Trophoblast cell (in vitro differentiated cells and primary cell): Measurements from ENCODE around the gene GSTA3.
"Not testable (repeated sequence)": the region's sequence is repeated elsewhere in the genome, so short reads cannot be mapped to it uniquely, and the experiment has no call there.

Experiments
- DNase-seq, 2 donors: peaks; one replicate each; pipeline ENCODE4 v3.0.0-alpha.2; 2016
- H2AFZ ChIP-seq: 2 replicates; pipeline ENCODE4 v1.6.1; 2013; ENCODE audit warnings: low read length, moderate library complexity, mild to moderate bottlenecking; ENCODE audit not compliant: insufficient read depth, poor library complexity
- H2AK5ac ChIP-seq: 2 replicates; pipeline ENCODE4 v1.6.1; 2013; ENCODE audit warnings: mild to moderate bottlenecking, low read length
- H2BK120ac ChIP-seq: 2 replicates; pipeline ENCODE4 v1.6.1; 2013; ENCODE audit warnings: low read length, mild to moderate bottlenecking, moderate library complexity; ENCODE audit not compliant: insufficient read depth, poor library complexity
- H2BK12ac ChIP-seq: 2 replicates; pipeline ENCODE4 v1.6.1; 2013; ENCODE audit warnings: mild to moderate bottlenecking, low read length, moderate library complexity
- H2BK5ac ChIP-seq: 2 replicates; pipeline ENCODE4 v1.6.1; 2013; ENCODE audit warnings: low read length, low read depth, moderate library complexity, mild to moderate bottlenecking; ENCODE audit not compliant: poor library complexity
- H3K14ac ChIP-seq: 2 replicates; pipeline ENCODE4 v1.6.1; 2013; ENCODE audit warnings: mild to moderate bottlenecking, low read length
- H3K18ac ChIP-seq: 2 replicates; pipeline ENCODE4 v1.6.1; 2013; ENCODE audit warnings: mild to moderate bottlenecking, low read length
- H3K23ac ChIP-seq: 2 replicates; pipeline ENCODE4 v1.6.1; 2013; ENCODE audit warnings: low read length
- H3K27ac ChIP-seq: 2 replicates; pipeline ENCODE4 v1.5.1; 2013; ENCODE audit warnings: low read depth, mild to moderate bottlenecking, inconsistent platforms, low read length, moderate library complexity
- H3K27me3 ChIP-seq: 2 replicates; pipeline ENCODE4 v1.6.1; 2013; ENCODE audit warnings: inconsistent platforms, mild to moderate bottlenecking, low read length, moderate library complexity; ENCODE audit not compliant: insufficient read depth
- H3K36me3 ChIP-seq, 2 experiments: 1 replicate in 1 of 2; 2 replicates in 1 of 2; pipeline ENCODE4 v1.6.1; 2013; ENCODE audit warnings: low read length in 2 of 2, mild to moderate bottlenecking in 2 of 2, moderate library complexity in 1 of 2; ENCODE audit not compliant: insufficient read depth in 2 of 2, control insufficient read depth in 1 of 2
- H3K4ac ChIP-seq: 2 replicates; pipeline ENCODE4 v1.6.1; 2013; ENCODE audit warnings: low read depth, mild to moderate bottlenecking, low read length, moderate library complexity
- H3K4me1 ChIP-seq, 2 experiments: 1 replicate in 1 of 2; 2 replicates in 1 of 2; pipeline ENCODE4 v1.6.1; 2013; ENCODE audit warnings: low read length in 2 of 2, mild to moderate bottlenecking in 2 of 2, moderate library complexity in 1 of 2; ENCODE audit not compliant: insufficient read depth in 2 of 2, control insufficient read depth in 1 of 2
- H3K4me2 ChIP-seq: 2 replicates; pipeline ENCODE4 v1.6.1; 2013; ENCODE audit warnings: inconsistent platforms, mild to moderate bottlenecking, low read length, moderate library complexity
- H3K4me3 ChIP-seq: 2 replicates; pipeline ENCODE4 v1.5.1; 2013; ENCODE audit warnings: mild to moderate bottlenecking, low read depth, low read length, inconsistent platforms
- H3K79me1 ChIP-seq: one replicate; pipeline ENCODE4 v1.6.1; 2013; ENCODE audit warnings: low read length
- H3K79me2 ChIP-seq: 2 replicates; pipeline ENCODE4 v1.6.1; 2013; ENCODE audit warnings: low read length, mild to moderate bottlenecking; ENCODE audit not compliant: control insufficient read depth, insufficient read depth, poor library complexity
- H3K9ac ChIP-seq: 2 replicates; pipeline ENCODE4 v1.6.1; 2013; ENCODE audit warnings: mild to moderate bottlenecking, low read length
- H3K9me3 ChIP-seq: 2 replicates; pipeline ENCODE4 v1.6.1; 2013; ENCODE audit warnings: low read depth, mild to moderate bottlenecking, control low read depth, inconsistent platforms, low read length; ENCODE audit not compliant: insufficient read depth
- H4K12ac ChIP-seq: 2 replicates; pipeline ENCODE4 v1.6.1; 2013; ENCODE audit warnings: low read depth, mild to moderate bottlenecking, low read length, moderate library complexity
- H4K8ac ChIP-seq: 2 replicates; pipeline ENCODE4 v1.6.1; 2013; ENCODE audit warnings: low read depth, mild to moderate bottlenecking, low read length, moderate library complexity
- H4K91ac ChIP-seq: one replicate; pipeline ENCODE4 v1.6.1; 2013; ENCODE audit warnings: low read depth, mild to moderate bottlenecking, low read length, moderate library complexity
- WGBS: extraction: QIAGEN DNeasy Blood & Tissue Kit; methylation state at CpG from one replicate; pipeline ENCODE4 v1.1.7; 2013; ENCODE audit warnings: missing lambda C conversion rate; ENCODE audit not compliant: insufficient read length, insufficient coverage; ENCODE audit errors: extremely low coverage; 5-methylcytosine and 5-hydroxymethylcytosine counted together

Gene GSTA3

DNA sequence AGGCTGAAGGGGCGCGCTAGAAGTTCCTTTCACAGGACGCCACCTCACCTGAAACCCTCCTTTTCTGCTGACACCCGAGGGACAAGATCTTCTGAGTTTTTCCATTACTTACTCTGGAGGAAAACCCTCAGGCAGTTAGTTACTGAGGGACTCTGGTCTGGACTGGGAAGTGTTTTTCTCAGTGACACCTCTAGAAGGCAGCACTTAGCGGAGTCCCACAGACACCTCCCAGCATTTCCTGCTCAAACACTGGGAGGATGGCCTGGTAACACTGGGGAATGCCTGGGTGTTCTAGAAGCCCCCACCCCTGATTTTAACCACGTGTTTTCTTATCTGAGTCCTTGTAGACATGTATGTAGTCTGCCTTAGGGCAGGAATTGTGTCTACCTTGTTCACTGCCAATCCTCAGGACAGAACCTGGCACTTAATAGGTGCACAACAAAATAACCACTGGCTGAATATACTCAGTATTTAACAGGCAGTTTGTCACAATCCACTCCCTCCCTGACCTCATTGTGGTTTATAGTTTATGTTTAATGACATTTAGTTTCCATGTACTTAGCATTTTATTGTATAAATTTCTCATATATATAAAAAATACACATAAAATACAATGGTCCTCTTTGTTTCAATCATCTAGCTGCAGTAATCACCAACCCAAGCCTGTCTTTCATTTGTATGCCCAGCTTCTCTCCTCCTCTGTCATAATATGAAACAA, 4.8 kb downstream of the GSTA3 start:
- Histone ChIP-seq H3K14ac (peak overlapping the region; percentile 44), H4K91ac (peak overlapping the region; percentile 35), H3K27ac (no peak overlapping the region), H2BK5ac (no peak overlapping the region), H3K4ac (no peak overlapping the region), H2BK120ac (peak overlapping the region; percentile 69), H3K23ac (no peak overlapping the region), H3K4me2 (no peak overlapping the region), H3K9ac (no peak overlapping the region), H3K4me1 (peaks cover 2% of the 10 kb centered on the region in 2 experiments), H4K8ac (peak overlapping the region; percentile 52), H2AFZ (no peak overlapping the region), H2BK12ac (peak overlapping the region; percentile 30), H3K36me3 (no peaks in the 10 kb centered on the region), H2AK5ac (no peak overlapping the region), H3K79me1 (no peaks in the 10 kb centered on the region), H3K4me3 (no peak overlapping the region), H3K79me2 (no peaks in the 10 kb centered on the region), H3K27me3 (no peaks in the 10 kb centered on the region), H4K12ac (no peak overlapping the region), H3K18ac (no peak overlapping the region), H3K9me3 (no peaks in the 10 kb centered on the region)
- peak; percentile 46 to 76 for DNase-seq
- no CpG with 5 or more reads among the region's 6 CpGs for WGBS

DNA sequence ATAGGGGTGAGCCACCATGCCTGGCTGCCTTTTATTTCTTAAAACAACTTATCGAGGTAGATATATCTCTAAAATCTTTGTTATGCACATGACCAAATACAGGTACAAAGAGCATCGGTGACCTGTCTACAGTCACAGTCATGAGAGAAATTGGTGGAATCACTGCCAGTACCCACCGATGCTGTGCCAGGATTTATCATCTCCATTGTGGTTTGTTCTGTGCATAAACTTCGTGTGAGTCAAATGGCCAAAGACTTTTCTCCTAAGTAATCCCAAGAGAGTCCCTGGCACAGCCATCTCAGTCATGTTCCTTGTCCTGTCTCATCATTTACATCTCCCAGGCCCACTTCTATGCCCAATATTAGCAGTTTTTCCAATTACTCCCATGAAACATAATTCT, 9.0 kb downstream of the GSTA3 start:
- no peak overlapping the region for H3K23ac ChIP-seq
- H2AFZ ChIP-seq: no peak overlapping the region
- no peak overlapping the region for H2BK120ac ChIP-seq
- no peak overlapping the region for H3K9ac ChIP-seq
- no peak overlapping the region for H4K91ac ChIP-seq
- H3K4me3 ChIP-seq: no peak overlapping the region
- no peak overlapping the region for H4K8ac ChIP-seq
- no peak overlapping the region for H3K4ac ChIP-seq
- H3K27me3 ChIP-seq: no peaks in the 10 kb centered on the region
- no peak overlapping the region for H4K12ac ChIP-seq
- H2AK5ac ChIP-seq: no peak overlapping the region
- WGBS: no CpG with 5 or more reads among the region's 4 CpGs
- H3K9me3 ChIP-seq: peaks cover 1% of the 10 kb centered on the region
- H3K4me1 ChIP-seq: peaks cover 2% of the 10 kb centered on the region in 2 experiments
- DNase-seq: no peak
- H3K27ac ChIP-seq: no peak overlapping the region
- H3K36me3 ChIP-seq: no peaks in the 10 kb centered on the region
- H3K14ac ChIP-seq: no peak overlapping the region
- H3K18ac ChIP-seq: no peak overlapping the region
- no peak overlapping the region for H3K4me2 ChIP-seq
- H2BK5ac ChIP-seq: no peak overlapping the region
- no peak overlapping the region for H2BK12ac ChIP-seq
- H3K79me1 ChIP-seq: no peaks in the 10 kb centered on the region
- no peaks in the 10 kb centered on the region for H3K79me2 ChIP-seq

DNA sequence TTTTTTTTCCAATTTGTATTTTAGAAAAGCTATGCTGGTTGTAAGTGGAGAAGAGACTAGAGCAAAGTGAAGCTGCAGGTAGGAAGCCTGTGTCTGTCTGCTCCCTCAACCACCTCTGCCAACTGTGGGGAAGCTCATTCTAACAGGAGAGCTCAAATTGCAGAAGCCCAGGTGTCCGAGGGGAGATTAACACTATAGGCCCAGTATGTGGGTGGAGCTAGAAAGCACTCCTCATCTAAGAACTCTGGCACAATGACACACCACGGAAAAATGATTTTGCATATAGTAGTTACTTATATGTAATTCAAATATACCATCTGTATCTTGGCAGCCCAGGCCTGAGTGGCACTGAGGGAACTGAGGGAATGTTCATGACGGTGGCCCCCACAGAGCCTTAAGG, 13.7 kb downstream of the GSTA3 start:
- not testable (repeated sequence) for H3K79me2 ChIP-seq, H3K9me3 ChIP-seq
- WGBS: no CpG with 5 or more reads among the region's 3 CpGs

DNA sequence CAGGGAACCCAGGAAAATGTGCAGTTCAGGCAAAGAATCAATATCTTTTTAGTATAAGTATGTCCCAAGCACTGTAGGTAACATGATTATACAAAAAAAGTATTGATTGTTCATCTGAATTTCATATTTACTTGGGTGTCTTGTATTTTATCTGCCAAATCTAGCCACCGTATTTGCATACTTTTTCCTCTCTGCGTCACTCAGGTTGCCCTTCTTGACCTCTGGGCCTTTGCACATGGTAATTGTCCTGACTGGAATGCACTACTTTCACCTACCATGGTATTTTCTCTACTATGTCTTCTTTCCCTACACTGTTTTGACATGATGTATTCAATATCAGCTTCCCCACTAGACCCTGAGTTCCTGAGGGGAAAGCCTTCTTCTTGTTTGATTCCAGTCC, 15.2 kb downstream of the GSTA3 start:
- Histone ChIP-seq H4K8ac (no peak overlapping the region), H3K27ac (peak overlapping the region; percentile 9), H3K9ac (no peak overlapping the region), H3K79me2 (no peaks in the 10 kb centered on the region), H2BK5ac (no peak overlapping the region), H2AK5ac (no peak overlapping the region), H3K4ac (no peak overlapping the region), H3K4me2 (no peak overlapping the region), H3K27me3 (no peaks in the 10 kb centered on the region), H3K36me3 (no peaks in the 10 kb centered on the region), H2AFZ (no peak overlapping the region), H3K4me1 (peaks cover 4 to 5% of the 10 kb centered on the region in 2 experiments), H4K12ac (no peak overlapping the region), H3K23ac (no peak overlapping the region), H2BK120ac (no peak overlapping the region), H2BK12ac (no peak overlapping the region), H3K18ac (no peak overlapping the region), H4K91ac (no peak overlapping the region), H3K9me3 (peaks cover 1% of the 10 kb centered on the region), H3K4me3 (no peak overlapping the region), H3K14ac (no peak overlapping the region), H3K79me1 (peaks cover 1% of the 10 kb centered on the region)
- peak in 1 of 2 donors; percentile 70 for DNase-seq
- no CpG with 5 or more reads among the region's 2 CpGs for WGBS

More for the DNA sequence above, 13.7 kb downstream of the GSTA3 start:
- H2AFZ ChIP-seq, H3K4me1 ChIP-seq, H4K8ac ChIP-seq, H3K36me3 ChIP-seq, H3K4ac ChIP-seq, H2BK5ac ChIP-seq, H4K12ac ChIP-seq, H2BK120ac ChIP-seq, H3K14ac ChIP-seq, H3K27me3 ChIP-seq, H3K4me3 ChIP-seq, H3K23ac ChIP-seq, H2BK12ac ChIP-seq, H3K18ac ChIP-seq, H3K4me2 ChIP-seq, H3K27ac ChIP-seq, H2AK5ac ChIP-seq, H3K9ac ChIP-seq, H3K79me1 ChIP-seq, H4K91ac ChIP-seq: not testable (repeated sequence)
- peak in 1 of 2 donors; percentile 32 for DNase-seq
